ENCODE data around the gene GALK1. TPM values are rescaled to one million over a fixed set of nuclear protein-coding genes. Genes with fewer than 3 reads are reported as not detected.

Gene GALK1
- total and polyA plus RNA-seq, 9 of the 15 experiments (the other 6 are each of a cell fraction or from before 2014, with no cell fraction given), result 0.45 to 51.6 (median 17.4) TPM

DNA sequence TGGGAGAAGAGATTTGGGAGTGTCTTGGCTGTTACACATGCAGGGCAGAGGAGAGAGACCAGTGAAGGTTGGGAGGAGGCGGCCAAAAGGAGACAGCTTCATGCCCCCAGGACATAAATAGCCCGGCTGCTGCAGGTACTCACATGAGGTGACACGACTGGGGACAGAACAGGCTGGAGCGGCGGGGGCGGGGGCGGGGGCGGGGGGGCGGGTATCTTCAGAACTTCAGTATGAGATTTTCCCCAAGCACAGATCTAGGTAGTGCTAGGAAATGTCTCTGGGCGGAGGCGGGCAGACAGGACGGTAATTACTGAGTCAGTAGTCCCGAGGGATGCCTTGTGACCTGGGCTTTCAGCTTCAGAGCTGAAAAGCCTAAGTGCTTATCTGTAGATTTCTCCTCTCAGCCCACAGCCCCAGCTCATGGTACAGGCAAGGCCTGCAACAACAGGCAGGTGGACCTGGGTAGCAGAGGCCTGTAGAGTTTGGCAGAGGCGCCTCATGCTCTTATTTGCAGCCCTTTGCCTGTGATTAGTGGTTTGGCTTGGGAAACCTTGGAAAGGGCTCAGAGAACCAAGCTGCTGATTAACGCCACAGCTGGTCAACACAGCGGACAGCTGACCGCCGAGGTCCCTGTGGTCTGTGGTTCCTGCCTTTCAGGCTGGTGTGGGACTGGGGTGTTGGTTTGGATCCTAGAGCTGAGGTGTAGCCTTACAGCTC lies 44.1 kb upstream of the GALK1 start (continued):
- TF ChIP-seq EGR1 (conservative IDR thresholded peaks at IDR 0.05) (peak; percentile 41), BACH1 (tag; IDR thresholded peaks at IDR 0.05) (0 out of 2 replicates have a peak, but pooled peaks have one; percentile 34), ZNF584 (CRISPR knock-in tag; IDR thresholded peaks at IDR 0.05; ENCODE audit: low read depth) (peak; percentile 60; the same call in 1 of the 2 replicates), SRF (CRISPR knock-in tag; IDR thresholded peaks at IDR 0.05) (no peak), ZNF184 (CRISPR knock-in tag; IDR thresholded peaks at IDR 0.05) (no peak), CSDE1 (IDR thresholded peaks at IDR 0.05) (no peak), PPARD (CRISPR knock-in tag; IDR thresholded peaks at IDR 0.05) (no peak), ERF (CRISPR knock-in tag; IDR thresholded peaks at IDR 0.05) (0 out of 2 replicates have a peak, but pooled peaks have one; percentile 21), ZNF175 (CRISPR knock-in tag; IDR thresholded peaks at IDR 0.05; ENCODE audit: low read depth) (peak; percentile 57; the same call in 1 of the 2 replicates), ZNF41 (CRISPR knock-in tag; conservative IDR thresholded peaks at IDR 0.05) (0 out of 2 replicates have a peak, but pooled peaks have one; percentile 20), ZNF239 (CRISPR knock-in tag; IDR thresholded peaks at IDR 0.05) (peak; percentile 97)
- TF ChIP-seq, protein P1, sequence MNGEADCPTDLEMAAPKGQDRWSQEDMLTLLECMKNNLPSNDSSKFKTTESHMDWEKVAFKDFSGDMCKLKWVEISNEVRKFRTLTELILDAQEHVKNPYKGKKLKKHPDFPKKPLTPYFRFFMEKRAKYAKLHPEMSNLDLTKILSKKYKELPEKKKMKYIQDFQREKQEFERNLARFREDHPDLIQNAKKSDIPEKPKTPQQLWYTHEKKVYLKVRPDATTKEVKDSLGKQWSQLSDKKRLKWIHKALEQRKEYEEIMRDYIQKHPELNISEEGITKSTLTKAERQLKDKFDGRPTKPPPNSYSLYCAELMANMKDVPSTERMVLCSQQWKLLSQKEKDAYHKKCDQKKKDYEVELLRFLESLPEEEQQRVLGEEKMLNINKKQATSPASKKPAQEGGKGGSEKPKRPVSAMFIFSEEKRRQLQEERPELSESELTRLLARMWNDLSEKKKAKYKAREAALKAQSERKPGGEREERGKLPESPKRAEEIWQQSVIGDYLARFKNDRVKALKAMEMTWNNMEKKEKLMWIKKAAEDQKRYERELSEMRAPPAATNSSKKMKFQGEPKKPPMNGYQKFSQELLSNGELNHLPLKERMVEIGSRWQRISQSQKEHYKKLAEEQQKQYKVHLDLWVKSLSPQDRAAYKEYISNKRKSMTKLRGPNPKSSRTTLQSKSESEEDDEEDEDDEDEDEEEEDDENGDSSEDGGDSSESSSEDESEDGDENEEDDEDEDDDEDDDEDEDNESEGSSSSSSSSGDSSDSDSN (IDR thresholded peaks at IDR 0.05; ENCODE audit: borderline replicate concordance in 1 of 2, low read depth in 2 of 2, low read length in 2 of 2), result 0 out of 4 replicates have a peak, but pooled peaks of 1 of the 2 experiments have one; percentile 21
- TF ChIP-seq, protein P2, sequence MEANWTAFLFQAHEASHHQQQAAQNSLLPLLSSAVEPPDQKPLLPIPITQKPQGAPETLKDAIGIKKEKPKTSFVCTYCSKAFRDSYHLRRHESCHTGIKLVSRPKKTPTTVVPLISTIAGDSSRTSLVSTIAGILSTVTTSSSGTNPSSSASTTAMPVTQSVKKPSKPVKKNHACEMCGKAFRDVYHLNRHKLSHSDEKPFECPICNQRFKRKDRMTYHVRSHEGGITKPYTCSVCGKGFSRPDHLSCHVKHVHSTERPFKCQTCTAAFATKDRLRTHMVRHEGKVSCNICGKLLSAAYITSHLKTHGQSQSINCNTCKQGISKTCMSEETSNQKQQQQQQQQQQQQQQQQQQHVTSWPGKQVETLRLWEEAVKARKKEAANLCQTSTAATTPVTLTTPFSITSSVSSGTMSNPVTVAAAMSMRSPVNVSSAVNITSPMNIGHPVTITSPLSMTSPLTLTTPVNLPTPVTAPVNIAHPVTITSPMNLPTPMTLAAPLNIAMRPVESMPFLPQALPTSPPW (CRISPR knock-in tag; IDR thresholded peaks at IDR 0.05), result peak; percentile 69
- TF ChIP-seq, protein P3, sequence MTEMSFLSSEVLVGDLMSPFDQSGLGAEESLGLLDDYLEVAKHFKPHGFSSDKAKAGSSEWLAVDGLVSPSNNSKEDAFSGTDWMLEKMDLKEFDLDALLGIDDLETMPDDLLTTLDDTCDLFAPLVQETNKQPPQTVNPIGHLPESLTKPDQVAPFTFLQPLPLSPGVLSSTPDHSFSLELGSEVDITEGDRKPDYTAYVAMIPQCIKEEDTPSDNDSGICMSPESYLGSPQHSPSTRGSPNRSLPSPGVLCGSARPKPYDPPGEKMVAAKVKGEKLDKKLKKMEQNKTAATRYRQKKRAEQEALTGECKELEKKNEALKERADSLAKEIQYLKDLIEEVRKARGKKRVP (CRISPR knock-in tag; IDR thresholded peaks at IDR 0.05), result peak; percentile 29; the same call in 1 of the 2 replicates
- TF ChIP-seq, protein P4, sequence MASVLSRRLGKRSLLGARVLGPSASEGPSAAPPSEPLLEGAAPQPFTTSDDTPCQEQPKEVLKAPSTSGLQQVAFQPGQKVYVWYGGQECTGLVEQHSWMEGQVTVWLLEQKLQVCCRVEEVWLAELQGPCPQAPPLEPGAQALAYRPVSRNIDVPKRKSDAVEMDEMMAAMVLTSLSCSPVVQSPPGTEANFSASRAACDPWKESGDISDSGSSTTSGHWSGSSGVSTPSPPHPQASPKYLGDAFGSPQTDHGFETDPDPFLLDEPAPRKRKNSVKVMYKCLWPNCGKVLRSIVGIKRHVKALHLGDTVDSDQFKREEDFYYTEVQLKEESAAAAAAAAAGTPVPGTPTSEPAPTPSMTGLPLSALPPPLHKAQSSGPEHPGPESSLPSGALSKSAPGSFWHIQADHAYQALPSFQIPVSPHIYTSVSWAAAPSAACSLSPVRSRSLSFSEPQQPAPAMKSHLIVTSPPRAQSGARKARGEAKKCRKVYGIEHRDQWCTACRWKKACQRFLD (CRISPR knock-in tag; IDR thresholded peaks at IDR 0.05), result peak; percentile 35; the same call in 1 of the 2 replicates
- TF ChIP-seq, protein P5, sequence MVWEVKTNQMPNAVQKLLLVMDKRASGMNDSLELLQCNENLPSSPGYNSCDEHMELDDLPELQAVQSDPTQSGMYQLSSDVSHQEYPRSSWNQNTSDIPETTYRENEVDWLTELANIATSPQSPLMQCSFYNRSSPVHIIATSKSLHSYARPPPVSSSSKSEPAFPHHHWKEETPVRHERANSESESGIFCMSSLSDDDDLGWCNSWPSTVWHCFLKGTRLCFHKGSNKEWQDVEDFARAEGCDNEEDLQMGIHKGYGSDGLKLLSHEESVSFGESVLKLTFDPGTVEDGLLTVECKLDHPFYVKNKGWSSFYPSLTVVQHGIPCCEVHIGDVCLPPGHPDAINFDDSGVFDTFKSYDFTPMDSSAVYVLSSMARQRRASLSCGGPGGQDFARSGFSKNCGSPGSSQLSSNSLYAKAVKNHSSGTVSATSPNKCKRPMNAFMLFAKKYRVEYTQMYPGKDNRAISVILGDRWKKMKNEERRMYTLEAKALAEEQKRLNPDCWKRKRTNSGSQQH (CRISPR knock-in tag; IDR thresholded peaks at IDR 0.05), result 0 out of 2 replicates have a peak, but pooled peaks have one; percentile 19
- TF ChIP-seq, protein P6, sequence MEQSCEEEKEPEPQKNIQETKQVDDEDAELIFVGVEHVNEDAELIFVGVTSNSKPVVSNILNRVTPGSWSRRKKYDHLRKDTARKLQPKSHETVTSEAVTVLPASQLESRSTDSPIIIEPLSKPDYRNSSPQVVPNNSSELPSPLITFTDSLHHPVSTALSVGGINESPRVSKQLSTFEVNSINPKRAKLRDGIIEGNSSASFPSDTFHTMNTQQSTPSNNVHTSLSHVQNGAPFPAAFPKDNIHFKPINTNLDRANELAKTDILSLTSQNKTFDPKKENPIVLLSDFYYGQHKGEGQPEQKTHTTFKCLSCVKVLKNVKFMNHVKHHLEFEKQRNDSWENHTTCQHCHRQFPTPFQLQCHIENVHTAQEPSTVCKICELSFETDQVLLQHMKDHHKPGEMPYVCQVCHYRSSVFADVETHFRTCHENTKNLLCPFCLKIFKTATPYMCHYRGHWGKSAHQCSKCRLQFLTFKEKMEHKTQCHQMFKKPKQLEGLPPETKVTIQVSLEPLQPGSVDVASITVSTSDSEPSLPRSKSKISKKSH (CRISPR knock-in tag; IDR thresholded peaks at IDR 0.05), result no peak

Data from K562 (cell line).